ENCODE measurements around the gene RAB20.

RAB20 gene

GRCh38 chr13:110546378-110546777 is 15.1 kb downstream of the RAB20 start:
- no peaks in the 10 kb centered on the region for H3K27me3 ChIP-seq
- no peak overlapping the region for H3K27ac ChIP-seq
- peaks cover 14% of the 10 kb centered on the region for H3K4me1 ChIP-seq
- no peak overlapping the region for H3K4me2 ChIP-seq
- no peak overlapping the region for H3K9ac ChIP-seq
- H3K36me3 ChIP-seq = peaks cover 67% of the 10 kb centered on the region
- no peak for TF ChIP-seq Cebpa-rat (IDR thresholded peaks at IDR 0.05)
- peaks cover 40% of the 10 kb centered on the region for H3K9me3 ChIP-seq
- H4K20me1 ChIP-seq = peaks cover 42% of the 10 kb centered on the region
- no peak overlapping the region for H3K4me3 ChIP-seq

DNA sequence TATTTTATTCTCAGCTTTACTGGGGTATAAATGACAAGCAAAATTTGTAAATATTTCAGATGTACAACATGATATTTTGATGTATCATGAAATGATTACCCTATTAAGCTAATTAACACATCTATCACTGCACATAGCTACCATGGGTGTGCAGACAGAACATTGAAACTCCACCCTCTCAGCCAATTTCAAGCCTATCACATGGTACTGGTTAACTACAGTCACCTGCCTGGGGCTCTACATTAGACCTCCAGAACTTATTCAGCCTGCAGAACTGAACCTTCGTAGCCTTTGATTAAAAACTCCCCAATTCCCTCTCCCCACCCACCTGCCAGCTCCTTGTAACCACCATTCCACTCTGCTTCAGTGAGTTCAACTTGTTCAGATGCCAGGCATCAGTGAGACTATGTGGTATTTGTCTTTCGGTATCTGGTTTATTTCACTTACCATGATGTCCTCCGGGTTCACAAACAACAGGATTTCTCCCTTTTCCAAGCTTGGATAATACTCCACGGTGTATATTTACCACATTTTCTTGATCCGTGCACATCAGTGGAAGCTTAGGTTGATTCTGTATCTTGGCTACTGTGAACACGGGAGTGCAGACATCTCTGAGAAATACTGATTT is 19.2 kb downstream of the RAB20 start:
- Histone ChIP-seq H4K20me1 (peaks cover 11% of the 10 kb centered on the region; the same call in 1 of the 2 replicates), H3K9ac (no peak overlapping the region), H3K4me3 (no peak overlapping the region), H3K27me3 (no peaks in the 10 kb centered on the region), H3K4me2 (peak overlapping the region; percentile 18; the same call in 1 of the 2 replicates), H3K4me1 (peaks cover 55% of the 10 kb centered on the region), H3K36me3 (peaks cover 39% of the 10 kb centered on the region), H3K27ac (no peak overlapping the region), H3K9me3 (peaks cover 35% of the 10 kb centered on the region)
- TF ChIP-seq Cebpa-rat (IDR thresholded peaks at IDR 0.05) = no peak

GRCh38 chr13:110541526-110541920 is 20.0 kb downstream of the RAB20 start:
- peaks cover 27% of the 10 kb centered on the region for H3K9me3 ChIP-seq
- no peak overlapping the region for H3K9ac ChIP-seq
- H3K27me3 ChIP-seq = no peaks in the 10 kb centered on the region
- no peak overlapping the region for H3K4me3 ChIP-seq
- peaks cover 33% of the 10 kb centered on the region for H3K36me3 ChIP-seq
- TF ChIP-seq Cebpa-rat (IDR thresholded peaks at IDR 0.05) = no peak
- peak overlapping the region; percentile 44; the same call in 1 of the 2 replicates for H3K27ac ChIP-seq
- no peak overlapping the region for H3K4me2 ChIP-seq
- peaks cover 11% of the 10 kb centered on the region; the same call in 1 of the 2 replicates for H4K20me1 ChIP-seq
- peaks cover 61% of the 10 kb centered on the region for H3K4me1 ChIP-seq

DNA sequence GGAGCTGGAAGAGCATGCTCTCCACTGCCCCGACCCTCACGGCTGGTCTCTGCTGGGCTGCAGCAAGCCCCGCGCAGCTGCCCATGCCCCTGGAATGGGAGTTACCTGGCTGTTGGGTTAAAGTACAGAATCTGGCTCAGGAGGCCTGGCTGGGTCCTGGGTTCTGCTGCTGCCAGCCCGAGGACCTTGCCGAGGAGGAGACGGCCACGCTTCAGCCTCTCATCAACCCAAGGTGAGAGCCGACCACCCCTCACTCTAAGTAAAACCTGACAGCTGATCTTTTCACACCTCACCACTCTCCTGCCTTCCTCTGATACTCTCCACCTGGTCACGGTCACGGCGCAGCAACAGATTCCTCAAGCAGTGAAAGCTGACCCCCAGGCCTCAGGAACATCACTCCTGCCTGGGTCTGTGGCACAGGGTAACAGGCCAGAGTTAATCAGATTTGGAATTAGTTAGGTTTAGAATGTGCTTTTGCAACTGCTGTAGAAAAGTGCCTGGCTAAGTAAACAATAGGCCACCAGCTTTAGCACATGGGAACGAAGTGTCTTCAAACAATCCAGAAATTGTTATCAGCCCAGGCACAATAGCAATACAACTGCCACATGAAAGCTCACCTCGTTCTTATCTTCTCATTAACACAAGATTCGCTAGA is 20.5 kb downstream of the RAB20 start:
- H3K4me1 ChIP-seq = peaks cover 65% of the 10 kb centered on the region
- no peak overlapping the region for H3K4me3 ChIP-seq
- no peak overlapping the region for H3K9ac ChIP-seq
- TF ChIP-seq Cebpa-rat (IDR thresholded peaks at IDR 0.05) = no peak
- no peak overlapping the region for H3K4me2 ChIP-seq
- H3K36me3 ChIP-seq = peaks cover 32% of the 10 kb centered on the region
- H3K9me3 ChIP-seq = peaks cover 22% of the 10 kb centered on the region
- H4K20me1 ChIP-seq = peaks cover 11% of the 10 kb centered on the region; the same call in 1 of the 2 replicates
- no peaks in the 10 kb centered on the region for H3K27me3 ChIP-seq
- H3K27ac ChIP-seq = peak overlapping the region; percentile 44; the same call in 1 of the 2 replicates

- Histone ChIP-seq H3K4me2 (peak overlapping the region; percentile 38), H3K9ac (no peak overlapping the region), H3K27me3 (no peaks in the 10 kb centered on the region), H3K27ac (no peak overlapping the region), H3K9me3 (peaks cover 11% of the 10 kb centered on the region), H4K20me1 (peaks cover 11% of the 10 kb centered on the region; the same call in 1 of the 2 replicates), H3K4me1 (peaks cover 76% of the 10 kb centered on the region), H3K4me3 (no peak overlapping the region), H3K36me3 (peaks cover 21% of the 10 kb centered on the region)
- no peak for TF ChIP-seq Cebpa-rat (IDR thresholded peaks at IDR 0.05)
Measured at GRCh38 chr13:110539894-110540293, 21.6 kb downstream of the RAB20 start.

- peak overlapping the region; percentile 76 for H3K27ac ChIP-seq
- TF ChIP-seq Cebpa-rat (IDR thresholded peaks at IDR 0.05) = no peak
- no peak overlapping the region; the same call in 1 of the 2 replicates for H3K4me3 ChIP-seq
- peak overlapping the region; percentile 83 for H3K4me2 ChIP-seq
- no peaks in the 10 kb centered on the region for H3K27me3 ChIP-seq
- H3K9me3 ChIP-seq = no peaks in the 10 kb centered on the region
- H3K9ac ChIP-seq = no peak overlapping the region
- peaks cover 89% of the 10 kb centered on the region for H3K4me1 ChIP-seq
- peaks cover 11% of the 10 kb centered on the region; the same call in 1 of the 2 replicates for H4K20me1 ChIP-seq
- H3K36me3 ChIP-seq = peaks cover 9% of the 10 kb centered on the region
Measured at GRCh38 chr13:110538632-110539031, 22.9 kb downstream of the RAB20 start.

- Histone ChIP-seq H3K36me3 (no peaks in the 10 kb centered on the region), H3K4me2 (peak overlapping the region; percentile 88), H4K20me1 (peaks cover 5% of the 10 kb centered on the region; the same call in 1 of the 2 replicates), H3K9me3 (no peaks in the 10 kb centered on the region), H3K9ac (peak overlapping the region; percentile 65), H3K27me3 (no peaks in the 10 kb centered on the region), H3K4me3 (peak overlapping the region; percentile 46; the same call in 1 of the 2 replicates), H3K27ac (peak overlapping the region; percentile 84), H3K4me1 (peaks cover 97% of the 10 kb centered on the region)
- no peak for TF ChIP-seq Cebpa-rat (IDR thresholded peaks at IDR 0.05)
Measured at GRCh38 chr13:110536006-110536693, 25.4 kb downstream of the RAB20 start.

DNA sequence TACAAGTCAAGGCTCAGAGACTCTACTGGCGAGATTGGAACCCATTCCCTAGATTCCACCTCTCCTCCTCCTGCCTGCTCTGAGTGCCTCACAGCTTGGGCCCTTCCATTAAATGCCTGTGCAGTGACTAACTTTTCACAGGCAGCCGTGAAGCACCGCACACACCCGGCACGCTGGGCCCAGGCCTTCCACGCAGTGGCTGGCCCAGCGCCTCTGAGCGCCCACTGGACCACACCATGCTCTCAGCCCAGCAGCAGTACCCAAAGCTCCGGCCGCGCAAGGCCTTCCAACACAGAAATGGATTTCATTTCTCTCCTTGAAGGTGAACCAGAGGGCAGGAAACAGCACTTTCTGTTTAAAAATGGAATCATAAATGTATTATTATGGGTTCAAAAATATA is 26.0 kb downstream of the RAB20 start:
- peak overlapping the region; percentile 84 for H3K27ac ChIP-seq
- peak overlapping the region; percentile 88 for H3K4me2 ChIP-seq
- no peaks in the 10 kb centered on the region for H3K9me3 ChIP-seq
- peaks cover 97% of the 10 kb centered on the region for H3K4me1 ChIP-seq
- TF ChIP-seq Cebpa-rat (IDR thresholded peaks at IDR 0.05) = no peak
- H3K4me3 ChIP-seq = no peak overlapping the region
- no peaks in the 10 kb centered on the region for H3K27me3 ChIP-seq
- 0 out of 2 replicates have a peak overlapping the region, but pooled peaks have one; percentile 65 for H3K9ac ChIP-seq
- H4K20me1 ChIP-seq = no peaks in the 10 kb centered on the region
- H3K36me3 ChIP-seq = no peaks in the 10 kb centered on the region

DNA sequence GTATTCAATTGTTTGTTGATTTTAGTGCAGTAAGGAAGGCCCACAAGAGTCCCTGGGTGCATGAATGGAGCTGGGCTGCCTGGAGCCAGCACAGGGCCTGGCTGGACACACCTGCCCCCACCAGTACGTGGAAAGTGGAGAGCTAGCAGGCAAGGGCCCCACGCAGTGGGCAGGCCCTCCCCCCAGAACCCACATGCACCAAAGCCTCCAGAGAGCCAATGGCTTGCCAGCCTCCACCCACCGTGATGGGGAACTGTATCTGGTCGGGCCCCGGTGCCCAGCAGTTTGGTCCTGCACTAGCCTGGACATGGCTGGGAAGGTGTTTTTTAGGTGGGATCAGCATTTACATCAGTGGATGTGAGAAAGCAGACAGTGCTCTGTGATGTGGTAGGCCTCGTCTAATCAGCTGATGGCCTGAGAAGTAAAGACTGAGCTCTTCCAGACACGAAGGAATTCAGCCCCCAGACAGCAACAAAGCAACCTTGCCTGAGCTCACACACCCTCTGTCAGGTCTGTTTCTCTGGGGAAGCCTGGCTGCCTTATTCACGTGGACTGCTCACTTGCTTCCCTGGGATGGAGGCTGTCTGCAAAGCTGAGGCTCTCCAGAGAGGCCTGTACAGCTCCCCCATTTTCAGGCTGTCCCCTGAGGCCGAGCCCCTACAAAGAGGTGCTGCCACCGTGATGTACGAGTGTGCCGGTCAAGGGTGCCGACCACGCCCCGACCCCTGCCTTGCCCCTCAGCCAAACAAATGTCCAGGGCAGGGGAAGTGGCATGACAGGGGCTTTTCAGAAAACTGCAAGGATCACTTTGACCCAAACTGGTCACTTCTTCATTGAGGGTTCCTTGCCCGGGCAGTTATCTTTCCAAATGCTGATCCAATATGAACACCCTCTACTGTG is 27.5 kb downstream of the RAB20 start:
- Histone ChIP-seq H3K4me3 (no peak overlapping the region), H3K36me3 (no peaks in the 10 kb centered on the region), H4K20me1 (no peaks in the 10 kb centered on the region), H3K9ac (peak overlapping the region; percentile 16; the same call in 1 of the 2 replicates), H3K4me1 (peaks cover 92% of the 10 kb centered on the region), H3K27ac (peak overlapping the region; percentile 84), H3K9me3 (no peaks in the 10 kb centered on the region), H3K4me2 (peak overlapping the region; percentile 88), H3K27me3 (no peaks in the 10 kb centered on the region)
- no peak for TF ChIP-seq Cebpa-rat (IDR thresholded peaks at IDR 0.05)

Data from BLaER1 (cell line).